Adrenal gland (tissue), 5 donors: ENCODE results near the gene PSMA5.

Source experiments
- POLR2A ChIP-seq, 2 donors: fragments of 450-650 bp; IDR thresholded peaks; one replicate each; pipeline ENCODE4 v1.6.1; 2017; ENCODE audit warnings: antibody characterized with exemption in 2 of 2, mild to moderate bottlenecking in 2 of 2, moderate library complexity in 1 of 2
- TF ChIP-seq, protein P1 (sequence below), 6 experiments: fragments of 450-650 bp in 4 of 6; fragments of 200-600 bp in 2 of 6; sonication (generic) in 1 of 6; IDR thresholded peaks; 1 replicate in 5 of 6; 2 replicates in 1 of 6; pipeline versions ENCODE4 v1.5.1 to v1.8.0; 2016 to 2021; ENCODE audit warnings: antibody characterized with exemption in 6 of 6, mild to moderate bottlenecking in 2 of 6, moderate library complexity in 1 of 6
- donor health status: DM: no; HTN: no; CAD: no.

DNA sequence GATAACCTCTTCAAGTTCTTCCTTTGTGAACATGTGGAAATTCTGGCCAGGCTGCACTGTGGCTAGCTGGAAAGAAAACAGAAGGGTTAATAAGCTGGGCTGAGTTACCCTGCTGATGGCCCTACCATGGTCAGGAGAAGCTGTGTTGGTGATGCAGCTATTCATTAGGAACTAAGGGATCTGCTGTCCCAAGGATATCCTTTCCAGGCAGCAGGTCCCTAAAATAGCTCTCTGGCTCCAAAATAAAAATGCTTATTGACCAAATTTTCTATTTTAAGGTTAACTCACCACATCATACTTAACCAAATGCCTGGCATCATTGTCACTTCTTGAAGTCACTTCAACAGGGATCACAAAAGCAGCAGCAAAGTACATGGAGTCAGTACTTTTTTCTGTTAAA lies 24.2 kb downstream of the PSMA5 start:
- TF ChIP-seq, protein P1, sequence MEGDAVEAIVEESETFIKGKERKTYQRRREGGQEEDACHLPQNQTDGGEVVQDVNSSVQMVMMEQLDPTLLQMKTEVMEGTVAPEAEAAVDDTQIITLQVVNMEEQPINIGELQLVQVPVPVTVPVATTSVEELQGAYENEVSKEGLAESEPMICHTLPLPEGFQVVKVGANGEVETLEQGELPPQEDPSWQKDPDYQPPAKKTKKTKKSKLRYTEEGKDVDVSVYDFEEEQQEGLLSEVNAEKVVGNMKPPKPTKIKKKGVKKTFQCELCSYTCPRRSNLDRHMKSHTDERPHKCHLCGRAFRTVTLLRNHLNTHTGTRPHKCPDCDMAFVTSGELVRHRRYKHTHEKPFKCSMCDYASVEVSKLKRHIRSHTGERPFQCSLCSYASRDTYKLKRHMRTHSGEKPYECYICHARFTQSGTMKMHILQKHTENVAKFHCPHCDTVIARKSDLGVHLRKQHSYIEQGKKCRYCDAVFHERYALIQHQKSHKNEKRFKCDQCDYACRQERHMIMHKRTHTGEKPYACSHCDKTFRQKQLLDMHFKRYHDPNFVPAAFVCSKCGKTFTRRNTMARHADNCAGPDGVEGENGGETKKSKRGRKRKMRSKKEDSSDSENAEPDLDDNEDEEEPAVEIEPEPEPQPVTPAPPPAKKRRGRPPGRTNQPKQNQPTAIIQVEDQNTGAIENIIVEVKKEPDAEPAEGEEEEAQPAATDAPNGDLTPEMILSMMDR (IDR thresholded peaks at IDR 0.05) = no peak
- no peak for TF ChIP-seq POLR2A (IDR thresholded peaks at IDR 0.05)
